HG03432 (cell line): ENCODE data around the gene SYCP3.
A peak's percentile ranks its signal among the peaks of the same experiment; 100 is the strongest.

Experiments used
- ATAC-seq: cut with Tn5 transposase; IDR thresholded peaks from one replicate; pipeline ENCODE4 v1.9.1; 2021; ENCODE audit warnings: mild to moderate bottlenecking, moderate library complexity; ENCODE audit not compliant: unreplicated experiment

The SYCP3 gene

DNA sequence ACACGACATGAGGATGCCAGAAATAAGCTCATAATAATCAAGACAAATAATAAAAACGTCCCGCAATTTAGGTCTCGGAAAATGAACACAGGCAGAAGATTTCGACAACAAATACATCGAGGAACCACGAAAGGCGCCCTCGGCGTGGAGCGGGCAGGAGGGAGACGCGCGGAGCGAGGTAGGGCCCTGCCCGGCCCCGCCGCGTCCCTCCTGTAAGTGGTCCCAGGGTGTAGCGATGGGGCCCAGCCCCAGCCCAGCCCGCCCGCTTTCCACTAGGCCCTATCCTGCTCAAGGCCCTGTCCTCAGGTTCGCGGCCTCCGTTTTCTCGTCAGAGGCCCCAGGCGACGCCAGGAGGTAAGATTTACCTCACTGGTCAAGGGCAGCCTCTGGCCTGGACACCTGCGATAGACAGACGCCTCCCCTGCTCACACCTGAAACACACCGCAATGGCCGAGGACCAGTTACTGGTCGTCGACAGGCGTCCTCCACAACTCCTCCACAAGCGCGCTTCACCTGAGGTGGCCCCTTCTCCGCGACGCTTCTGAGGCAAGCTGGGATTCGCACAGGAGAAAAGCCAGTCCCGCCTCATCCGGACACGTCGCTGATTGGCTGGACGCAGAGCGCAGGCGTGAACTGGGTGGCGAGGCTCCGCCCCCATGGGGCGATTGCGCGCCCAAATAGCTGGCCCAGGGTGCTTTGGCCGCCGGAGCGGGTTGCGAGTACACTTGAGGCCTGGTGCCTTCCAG is at the start of gene SYCP3:
Gene SYCP3 (minus strand): TSS at position 543 of the 746 bp plus-strand sequence. CDS start 1,527 bp downstream, outside the sequence.
- no peak for ATAC-seq

DNA sequence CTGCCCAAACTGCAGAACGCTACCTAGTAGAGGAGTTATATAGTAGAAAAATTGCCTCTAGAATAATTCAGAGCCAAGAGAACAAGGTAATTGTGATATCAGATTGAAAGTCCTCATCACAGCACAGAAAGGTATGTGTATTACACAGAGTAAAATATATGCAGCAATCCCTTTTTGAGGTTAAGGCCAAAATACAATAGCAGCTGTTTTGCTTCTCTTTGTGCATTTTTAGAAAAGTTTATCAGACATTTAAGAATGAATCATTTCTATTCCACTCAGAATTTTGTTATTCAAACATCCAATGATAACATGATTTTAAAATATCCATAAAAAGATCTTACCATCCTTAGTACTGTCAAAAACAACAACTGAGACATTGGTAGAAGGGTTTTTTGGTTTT is 46.4 kb upstream of the SYCP3 start:
- ATAC-seq = no peak

DNA sequence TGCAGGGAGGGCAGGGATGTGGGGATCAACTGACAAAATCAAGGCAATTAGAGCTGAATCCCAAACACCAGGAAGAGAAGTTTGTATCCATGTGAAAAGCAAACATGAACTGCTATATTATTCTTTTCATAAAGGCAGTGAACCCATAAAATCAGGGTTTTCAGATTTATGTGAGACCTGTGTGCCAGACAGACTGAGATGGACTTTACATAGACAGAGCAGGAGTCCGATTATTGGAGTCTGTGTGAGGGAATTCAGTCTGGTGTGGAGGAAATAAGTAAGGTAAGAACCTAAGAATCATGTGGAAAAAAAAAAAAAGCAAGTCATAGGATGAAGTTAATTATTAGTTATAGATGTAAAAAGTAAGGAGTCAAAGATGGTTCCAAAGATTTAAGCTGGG is 45.1 kb upstream of the SYCP3 start:
- no peak for ATAC-seq

DNA sequence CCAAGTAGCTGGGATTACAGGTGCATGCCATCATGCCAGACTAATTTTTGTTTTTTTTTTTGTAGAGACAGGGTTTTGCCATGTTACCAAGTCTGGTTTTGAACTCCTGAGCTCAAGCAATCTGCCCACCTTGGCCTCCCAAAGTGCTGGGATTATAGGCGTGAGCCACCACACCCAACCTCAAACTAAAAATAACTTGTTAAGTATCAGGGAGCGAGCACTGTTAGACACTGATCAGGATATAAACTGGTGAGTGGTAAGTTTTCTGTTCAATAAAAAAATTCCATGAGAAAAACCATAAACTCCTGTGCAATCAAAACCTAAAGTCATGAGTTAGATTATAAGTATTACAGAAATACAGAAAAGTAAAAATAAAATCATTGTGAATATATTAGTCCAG is 44.6 kb upstream of the SYCP3 start:
- ATAC-seq = no peak

DNA sequence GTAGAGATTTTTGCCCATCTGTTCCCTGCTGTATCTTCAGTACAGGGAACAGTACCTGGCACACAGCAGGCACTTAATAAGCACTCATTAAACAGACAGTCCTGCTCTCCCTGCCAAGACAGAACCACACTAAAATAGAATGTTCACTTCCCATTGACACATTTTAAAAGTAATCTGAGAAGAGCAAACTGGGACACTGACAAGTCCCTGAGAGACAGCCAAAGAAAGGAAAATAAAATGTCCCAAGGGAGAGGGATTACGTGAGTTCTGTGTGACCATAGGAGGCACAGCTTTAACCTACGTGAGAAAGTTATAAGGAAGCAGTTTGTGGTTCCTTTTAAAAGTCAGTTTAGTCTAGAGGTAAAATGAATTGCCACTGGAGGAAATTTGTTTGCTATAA is 43.9 kb upstream of the SYCP3 start:
- ATAC-seq = no peak

DNA sequence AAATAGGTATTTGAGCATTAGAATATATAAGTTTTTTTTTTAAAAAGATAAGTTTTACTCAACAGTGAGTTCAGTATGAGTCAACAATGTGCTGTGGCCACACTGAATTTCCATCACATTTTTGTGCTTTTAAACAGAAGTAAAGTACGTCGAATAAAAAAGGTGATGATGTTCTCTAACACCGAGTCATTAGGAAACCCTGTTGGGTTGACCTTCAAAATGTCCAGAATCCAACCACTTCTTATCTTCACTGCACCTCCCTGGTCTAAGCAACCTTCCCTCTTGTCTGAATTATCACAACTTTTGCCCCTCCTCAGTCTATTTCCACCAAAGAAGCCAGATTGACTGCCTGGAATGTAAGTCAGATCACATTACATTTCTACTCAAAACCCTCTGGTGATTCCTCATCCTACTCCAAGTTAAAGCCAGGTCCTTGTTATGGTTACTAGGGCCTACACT is 43.0 kb upstream of the SYCP3 start:
- no peak for ATAC-seq

DNA sequence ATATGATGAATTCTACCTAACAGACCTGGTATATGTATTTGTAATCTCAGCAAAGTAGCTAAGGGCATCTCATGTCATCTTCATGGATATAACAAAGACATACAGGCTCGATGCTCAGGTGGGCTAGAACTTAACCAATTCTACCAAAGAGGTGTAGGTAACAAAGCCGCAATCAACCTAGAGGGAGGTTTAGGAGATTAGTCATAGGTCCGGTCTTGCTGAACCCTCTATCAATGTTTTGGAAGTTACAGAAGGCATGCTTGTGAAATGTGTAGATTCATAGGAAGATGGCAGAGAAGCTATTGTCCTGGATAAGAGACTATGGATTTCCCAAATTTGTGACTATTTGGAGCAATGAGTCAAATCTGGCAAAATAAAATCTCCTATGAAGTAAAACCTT is 42.6 kb upstream of the SYCP3 start:
- ATAC-seq = no peak

DNA sequence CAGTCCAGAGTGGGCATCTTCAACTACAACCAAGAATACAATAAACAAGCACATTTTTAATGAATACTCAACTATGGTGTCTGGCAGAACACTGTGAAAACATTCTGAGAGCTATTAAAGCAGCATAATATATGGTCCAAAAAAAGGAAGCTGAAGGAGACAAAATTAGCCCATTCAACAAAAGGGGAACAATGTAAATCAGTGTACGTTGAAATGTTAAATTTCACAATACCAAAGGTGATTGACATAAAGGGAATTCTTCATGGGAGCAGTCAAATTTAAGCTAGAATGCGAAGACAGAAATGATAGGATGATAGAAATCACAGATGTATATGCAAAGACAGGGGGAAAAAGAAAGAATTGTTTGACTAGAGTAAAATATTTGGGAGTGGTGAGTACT is 41.3 kb upstream of the SYCP3 start:
- no peak for ATAC-seq

DNA sequence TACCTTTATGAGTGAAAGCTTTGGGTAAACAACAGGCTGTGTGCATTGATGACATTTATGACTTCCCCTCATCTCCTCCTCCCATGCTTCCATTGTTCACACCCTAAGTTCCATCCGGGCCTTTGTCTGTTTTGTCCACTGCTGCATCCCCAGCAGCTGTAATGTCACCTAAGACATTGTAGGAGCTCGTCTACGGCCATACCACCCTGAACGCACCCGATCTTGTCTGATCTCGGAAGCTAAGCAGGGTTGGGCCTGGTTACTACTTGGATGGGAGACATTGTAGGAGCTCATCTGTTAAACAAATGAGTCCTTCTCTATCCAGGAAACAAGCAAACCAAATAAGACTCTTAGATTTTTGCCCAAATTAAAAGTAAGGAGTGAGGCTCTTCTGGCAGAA is 40.4 kb upstream of the SYCP3 start:
- no peak for ATAC-seq

DNA sequence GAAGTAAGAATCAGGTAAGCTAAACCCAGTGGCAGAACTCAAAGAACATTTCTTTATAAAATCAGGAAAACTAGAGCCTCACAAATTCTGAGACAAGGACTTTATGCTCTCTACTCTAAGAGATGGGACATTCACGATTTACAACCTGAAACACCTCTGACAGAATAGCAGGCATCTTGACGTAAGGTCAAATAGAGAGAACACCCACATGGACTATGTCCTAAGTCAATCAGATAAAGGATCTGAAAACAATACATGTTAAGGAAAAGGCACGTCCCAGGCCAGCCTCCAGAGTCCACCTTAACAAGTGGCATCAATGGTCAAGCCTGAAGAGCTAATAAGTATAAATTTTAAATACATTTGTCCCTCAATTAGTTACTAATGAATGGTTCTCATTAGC is 39.9 kb upstream of the SYCP3 start:
- ATAC-seq = no peak

DNA sequence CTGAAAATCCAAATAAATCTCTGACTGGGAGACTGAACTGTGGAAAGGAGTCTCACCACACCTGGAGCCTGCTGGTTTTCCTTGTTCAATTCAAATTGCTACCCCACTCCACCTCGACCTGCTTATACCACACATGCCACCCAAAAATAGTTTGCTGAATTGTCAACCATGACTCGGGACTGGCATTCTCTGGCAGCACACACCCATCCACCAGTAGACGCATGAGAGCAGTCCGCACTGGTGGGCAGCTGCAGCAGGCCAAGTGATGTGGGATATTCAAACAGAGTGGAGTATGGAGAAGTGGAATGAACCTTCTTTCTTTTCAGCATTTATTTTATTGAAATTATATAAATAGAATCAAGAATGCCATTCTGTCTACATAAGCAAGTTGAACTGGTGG is 38.7 kb upstream of the SYCP3 start:
- ATAC-seq = no peak

DNA sequence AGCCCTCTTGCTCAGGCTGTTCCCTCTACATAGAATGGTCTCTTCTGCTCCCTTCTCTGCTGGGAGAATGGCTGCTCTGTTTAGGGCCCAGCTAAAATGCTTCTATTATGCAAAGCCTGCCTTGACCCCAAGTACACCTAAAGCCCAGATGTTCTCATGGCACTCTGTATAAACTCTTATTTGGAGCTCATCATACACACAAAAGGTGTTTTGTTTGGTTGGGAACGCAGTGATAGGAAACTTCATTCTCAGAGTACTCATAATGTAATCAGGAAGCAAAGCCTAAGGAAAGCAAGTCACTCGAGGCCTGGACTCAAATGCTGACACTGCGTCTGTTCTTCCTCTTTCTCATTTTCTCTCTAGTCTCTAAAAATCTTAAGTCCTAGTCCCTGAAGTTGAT is 38.2 kb upstream of the SYCP3 start:
- no peak for ATAC-seq

DNA sequence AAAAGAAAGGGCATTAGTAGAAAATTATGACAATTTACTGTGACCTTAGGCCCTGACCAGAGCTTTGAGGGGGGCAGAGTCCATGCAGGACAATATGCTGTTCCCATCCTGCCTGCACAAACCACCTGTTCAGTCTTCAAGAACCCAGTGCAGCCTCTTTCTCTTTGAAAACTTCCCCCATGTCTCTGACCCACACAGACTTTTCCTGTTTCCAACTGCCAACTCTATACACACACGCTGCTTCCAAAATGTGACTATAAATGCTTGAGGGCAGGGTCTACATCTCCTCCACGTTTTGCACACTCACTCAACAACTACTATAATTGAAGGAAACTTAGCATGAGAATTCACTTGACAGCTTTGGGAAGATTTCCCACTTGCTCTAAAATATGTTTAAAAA is 36.6 kb upstream of the SYCP3 start:
- no peak for ATAC-seq

DNA sequence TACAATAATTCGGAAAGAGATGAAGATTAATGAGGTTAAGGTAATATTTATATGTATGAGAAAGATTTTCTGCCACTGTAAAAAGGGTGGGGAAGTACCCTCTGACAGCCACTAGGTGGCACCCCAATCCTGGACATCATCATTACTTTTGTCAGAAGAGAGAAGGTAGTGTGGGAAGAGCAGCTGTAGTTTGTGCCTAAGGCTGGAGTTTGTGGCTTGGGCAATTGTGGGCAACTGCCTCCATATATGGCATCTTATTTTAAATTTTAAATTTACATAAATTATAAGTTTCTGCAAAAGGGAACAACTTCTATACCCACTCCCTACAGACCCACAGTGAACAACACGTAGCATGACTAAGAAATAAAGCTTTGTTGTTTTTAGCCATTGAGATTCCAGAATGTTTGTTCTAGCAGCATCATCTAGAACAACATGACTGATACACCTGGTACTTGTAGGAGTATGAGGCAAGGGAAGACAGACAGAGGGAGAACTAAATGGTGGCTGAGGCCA is 34.4 kb upstream of the SYCP3 start:
- ATAC-seq = peak; percentile 78

DNA sequence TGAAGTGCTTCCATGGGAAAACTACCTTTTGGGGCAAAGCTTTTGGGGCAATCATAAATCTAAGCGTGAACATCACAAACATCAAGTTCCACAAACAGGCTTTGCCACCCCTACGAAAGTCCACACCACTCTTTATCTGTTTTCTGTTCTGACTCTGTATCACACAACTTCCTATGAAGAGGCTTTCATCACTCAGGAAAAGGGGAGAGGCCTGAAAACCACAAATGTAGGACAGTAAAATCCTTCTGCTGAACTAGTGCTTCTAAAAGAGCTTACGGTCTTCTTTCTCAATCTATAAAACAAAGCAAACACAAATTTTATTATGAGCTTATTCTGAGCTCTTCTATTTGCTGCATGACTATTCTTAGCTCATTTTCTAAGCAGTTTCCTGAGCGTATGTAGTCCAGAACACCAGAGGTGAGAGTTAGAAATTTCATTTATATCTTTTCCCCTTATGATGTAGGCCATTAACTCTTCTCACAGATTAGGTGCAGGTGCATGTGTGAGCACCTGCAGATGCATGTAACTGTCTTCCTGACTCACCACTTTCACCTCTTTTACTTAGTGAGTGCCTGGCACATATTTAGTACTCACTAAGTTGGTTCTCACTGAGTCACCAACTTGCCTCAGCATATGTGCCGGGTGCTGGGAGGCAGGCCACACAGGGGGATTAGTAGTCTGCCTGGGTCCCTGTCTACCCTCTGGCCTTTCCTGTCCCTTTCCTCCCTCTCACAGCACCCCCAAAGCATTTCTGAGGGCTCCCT is 32.9 kb upstream of the SYCP3 start:
- no peak for ATAC-seq

DNA sequence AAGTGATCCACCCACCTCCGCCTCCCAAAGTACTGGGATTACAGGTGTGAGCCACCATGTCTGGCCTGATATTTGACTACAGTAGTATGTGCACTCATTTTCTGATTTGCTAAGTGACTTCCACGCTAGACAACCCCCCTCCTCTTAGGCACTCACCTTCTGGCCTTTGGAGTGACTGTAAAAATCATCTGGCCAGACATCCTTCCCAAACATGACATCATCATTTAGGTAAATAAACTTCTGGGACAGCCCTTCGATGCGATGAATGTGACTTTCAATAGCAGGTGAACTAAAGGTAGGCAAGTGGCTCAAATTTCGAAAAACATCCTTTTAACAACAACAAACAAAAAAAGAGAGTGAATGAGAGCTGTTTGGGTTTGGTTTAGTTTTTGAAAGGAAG is 30.6 kb upstream of the SYCP3 start:
- no peak for ATAC-seq

DNA sequence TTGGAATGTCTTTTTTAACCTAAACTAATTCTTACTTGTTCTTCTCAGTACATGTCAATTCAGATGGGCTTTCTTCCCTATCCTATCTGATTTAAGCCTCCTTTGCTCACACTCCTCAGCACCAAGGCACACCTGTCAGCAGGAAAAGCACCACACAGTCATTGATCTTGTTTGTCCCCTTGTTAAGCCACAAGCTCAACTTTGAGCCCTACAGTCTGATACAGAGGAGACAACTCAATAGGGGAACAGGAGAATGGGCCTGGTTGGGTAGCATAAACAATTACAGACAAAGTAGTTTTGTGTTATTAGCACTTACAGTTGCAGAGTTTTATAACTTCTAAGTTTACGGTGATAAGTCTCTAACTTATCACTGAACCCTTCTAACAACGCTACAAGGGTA is 29.5 kb upstream of the SYCP3 start:
- ATAC-seq = no peak

DNA sequence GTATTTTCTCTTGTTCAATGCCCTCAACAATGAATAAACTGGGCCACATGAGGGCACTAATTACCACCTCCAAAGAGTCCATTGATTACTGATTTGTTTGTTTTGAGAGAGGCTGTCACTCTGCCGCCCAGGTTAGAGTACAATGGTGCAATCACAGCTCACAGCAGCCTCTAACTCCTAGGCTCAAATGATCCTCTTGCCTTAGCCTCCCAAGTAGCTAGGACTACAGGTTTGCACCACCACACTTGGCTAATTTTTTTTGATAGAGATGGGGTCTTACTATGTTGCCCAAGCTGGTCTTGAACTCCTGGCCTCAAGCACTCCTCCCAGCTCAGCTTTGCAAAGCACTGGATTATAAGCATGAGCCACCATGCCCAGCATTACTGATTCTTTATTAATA is 28.3 kb upstream of the SYCP3 start:
- no peak for ATAC-seq

DNA sequence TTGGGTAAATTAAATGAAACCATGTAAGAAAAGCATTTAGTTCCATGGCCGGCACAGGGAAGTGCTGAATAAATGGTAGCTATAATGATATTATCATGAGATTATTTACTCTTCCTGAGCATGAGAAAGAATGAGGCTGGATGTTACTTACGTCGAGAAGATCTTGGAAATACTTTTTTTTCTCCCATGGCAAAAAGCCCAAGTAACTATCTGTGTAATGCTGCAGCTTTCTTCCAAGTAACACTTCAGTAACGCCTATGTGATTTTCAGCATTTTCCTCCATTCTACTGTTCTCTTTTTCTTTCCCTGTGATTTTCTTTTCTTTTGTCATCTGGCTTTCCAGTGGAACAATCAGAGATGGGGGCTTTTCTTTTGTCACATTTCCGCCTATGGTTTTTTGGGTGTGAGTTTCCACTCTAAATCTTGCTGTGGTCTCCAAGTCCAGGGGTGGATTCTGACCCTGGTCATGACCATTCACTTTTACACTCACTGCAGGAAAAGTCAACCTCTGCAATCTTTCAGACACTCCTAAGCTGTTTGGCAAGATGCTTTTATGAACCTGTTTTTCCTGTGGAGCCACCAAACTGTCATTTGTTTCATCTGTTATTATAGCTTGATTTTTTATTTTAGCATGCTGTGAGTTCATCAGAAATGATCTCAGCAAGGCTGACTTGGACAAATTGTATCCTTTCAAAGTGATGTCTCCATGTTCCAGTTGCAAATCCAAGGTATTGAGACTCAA is 25.0 kb upstream of the SYCP3 start:
- no peak for ATAC-seq

DNA sequence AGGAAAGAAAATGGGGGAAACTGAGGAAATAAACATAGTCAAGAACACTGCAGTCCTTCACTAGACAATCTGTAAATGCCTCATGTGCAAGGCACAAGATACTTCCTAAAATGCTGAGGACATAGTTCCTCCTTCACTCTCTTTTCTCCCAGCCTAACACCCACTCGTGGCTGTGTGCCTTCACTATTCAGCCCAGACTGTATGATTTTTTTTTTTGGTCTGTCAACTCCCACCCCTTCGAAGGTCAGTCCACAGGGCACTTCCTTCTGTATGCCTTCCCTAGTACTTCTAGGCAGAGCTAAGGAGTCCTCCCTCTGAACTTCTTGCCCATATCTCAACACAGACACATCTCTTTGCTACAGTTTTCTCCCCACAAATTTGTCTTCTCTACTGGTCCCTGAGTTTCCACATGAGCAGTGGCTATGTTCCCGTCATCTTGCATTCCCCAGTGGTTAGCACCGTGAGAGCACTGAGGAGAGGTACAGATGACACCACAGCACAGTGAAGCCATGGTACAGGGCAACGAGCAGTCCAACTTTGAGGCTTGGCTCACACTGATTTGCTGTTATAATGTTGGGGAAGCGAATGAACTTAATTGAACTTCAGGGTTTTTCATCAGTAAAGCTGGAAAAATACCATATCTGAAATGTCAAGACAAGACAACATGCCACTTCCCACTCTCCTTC is 24.1 kb upstream of the SYCP3 start:
- no peak for ATAC-seq

DNA sequence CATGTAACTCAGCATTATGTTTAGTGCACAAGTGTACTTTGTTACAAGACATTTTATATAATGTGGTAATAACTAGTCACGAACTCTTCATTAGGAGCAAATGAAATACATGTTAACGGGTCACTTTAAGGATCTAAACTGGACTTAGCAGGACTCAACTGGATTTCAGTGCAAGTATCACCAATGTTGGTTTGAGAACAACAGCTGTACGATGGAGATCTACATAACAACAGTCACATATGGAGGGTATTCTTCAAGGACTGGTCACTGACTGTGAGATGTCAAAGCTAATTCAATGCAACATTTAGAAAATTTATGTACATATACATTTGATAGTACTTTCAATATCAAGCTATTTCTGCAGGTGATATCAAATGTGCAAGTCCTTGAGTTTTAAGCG is 22.5 kb upstream of the SYCP3 start:
- no peak for ATAC-seq
